HG03442 (cell line): ENCODE measurements around the gene POLR3A.

Experiments
- ATAC-seq: cut with Tn5 transposase; IDR thresholded peaks from one replicate; pipeline ENCODE4 v1.9.1; 2021; ENCODE audit warnings: mild to moderate bottlenecking, moderate library complexity; ENCODE audit not compliant: unreplicated experiment

POLR3A gene

DNA sequence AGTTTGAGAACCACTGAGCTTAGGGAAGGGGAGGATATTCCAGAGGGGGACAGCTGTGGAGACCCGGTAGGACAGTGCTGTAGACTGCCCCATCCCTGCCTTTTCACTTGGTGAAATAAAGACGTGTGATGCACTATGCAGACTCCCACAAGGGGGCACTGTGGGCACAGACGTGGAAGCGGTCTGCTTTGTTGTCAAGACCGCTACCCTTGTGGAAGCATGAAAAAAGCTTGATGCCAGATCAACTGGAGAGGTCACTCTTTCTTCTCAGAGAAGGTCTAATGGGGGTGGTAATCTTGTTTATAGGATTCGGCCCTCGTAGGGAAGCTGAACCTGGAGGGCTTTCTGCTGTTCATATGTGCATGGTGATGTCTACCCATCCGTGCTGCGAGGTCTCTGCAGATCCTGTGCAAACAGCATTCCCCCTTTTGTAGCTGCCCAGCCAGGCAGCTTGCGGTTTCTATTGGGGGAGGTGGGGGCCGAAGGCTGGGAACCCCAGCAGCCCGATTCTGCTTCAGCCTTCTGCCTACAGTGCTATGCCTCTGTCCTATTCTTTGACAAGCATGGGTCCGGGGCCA, 18.1 kb upstream of the POLR3A start:
- ATAC-seq = no peak

DNA sequence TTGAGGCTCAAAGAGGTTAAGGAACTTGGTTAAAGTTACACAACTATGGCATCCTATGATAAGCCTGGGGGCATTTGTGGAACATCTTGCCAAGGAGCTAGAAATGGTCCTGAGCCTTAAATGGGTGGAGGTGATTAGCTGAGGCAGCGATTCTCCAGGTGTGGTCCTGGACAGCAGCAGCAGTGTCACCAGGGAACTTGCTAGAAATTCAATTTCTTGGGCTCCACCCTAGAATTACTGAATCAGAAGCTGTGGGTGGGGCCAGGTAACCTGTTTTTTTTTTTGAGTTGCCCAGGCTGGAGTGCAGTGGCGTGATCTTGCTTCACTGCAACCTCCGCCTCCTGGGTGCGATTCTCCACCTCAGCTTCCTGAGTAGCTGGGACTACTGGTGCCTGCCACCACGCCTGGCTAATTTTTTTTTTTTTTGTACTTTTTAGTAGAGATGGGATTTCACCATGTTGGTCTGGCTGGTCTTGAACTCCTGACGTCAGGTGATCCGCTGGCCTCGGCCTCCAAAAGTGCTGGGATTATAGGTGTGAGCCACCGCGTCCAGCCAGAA, 17.5 kb upstream of the POLR3A start:
- ATAC-seq = no peak

DNA sequence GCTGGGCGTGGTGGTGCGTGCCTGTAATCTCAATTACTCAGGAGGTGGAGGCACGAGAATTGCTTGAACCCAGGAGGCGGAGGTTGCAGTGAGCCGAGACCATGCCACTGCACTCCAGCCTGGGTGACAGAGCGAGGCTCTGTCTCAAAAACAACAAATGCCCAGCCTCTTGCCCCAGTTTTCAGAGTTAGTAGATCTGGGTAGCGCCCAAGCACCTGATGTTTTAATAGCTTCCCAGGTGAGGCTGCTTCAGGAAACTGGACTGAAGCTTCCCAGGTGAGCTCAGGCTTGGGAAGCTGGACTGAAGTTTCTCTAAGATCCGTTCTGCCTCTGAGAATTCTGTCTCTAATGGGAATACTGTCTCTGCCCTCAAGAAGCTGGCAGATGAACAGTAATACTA, 16.5 kb upstream of the POLR3A start:
- no peak for ATAC-seq

DNA sequence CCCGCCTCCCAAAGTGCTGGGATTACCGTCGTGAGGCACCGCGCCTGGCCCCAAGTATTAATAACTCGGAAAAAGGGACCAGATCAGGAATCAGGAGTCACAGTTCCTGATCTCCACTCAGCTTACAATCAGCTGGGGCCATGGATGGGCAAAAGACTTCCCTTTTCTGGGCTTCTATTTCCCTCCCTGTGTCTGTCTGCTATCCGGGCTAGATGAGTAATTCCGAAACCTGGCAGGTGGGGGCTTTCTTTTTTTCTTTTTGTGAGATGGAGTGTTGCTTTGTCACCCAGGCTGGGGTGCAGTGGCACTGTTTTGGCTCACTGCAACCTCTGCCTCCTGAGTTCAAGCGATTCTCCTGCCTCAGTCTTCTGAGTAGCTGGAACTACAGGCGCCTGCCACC, 15.9 kb upstream of the POLR3A start:
- ATAC-seq = peak; percentile 69

DNA sequence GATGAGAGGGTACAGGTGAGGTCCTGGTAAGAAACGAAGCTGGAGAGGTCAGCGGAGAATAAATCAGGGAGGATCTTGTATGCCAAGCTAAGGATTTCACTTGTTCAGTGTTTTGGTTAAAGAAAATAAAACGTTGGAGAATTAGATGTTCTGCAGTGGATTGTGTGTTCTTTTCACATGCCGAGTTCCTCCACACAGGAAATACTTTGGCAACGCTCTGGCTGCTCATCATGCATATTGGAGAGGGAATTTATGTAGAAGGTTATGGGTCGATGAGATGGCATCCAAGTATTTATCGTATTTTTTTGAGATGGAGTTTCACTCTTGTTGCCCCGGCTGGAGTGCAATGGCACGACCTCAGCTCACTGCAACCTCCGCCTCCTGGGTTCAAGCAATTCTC, 15.4 kb upstream of the POLR3A start:
- ATAC-seq = no peak

DNA sequence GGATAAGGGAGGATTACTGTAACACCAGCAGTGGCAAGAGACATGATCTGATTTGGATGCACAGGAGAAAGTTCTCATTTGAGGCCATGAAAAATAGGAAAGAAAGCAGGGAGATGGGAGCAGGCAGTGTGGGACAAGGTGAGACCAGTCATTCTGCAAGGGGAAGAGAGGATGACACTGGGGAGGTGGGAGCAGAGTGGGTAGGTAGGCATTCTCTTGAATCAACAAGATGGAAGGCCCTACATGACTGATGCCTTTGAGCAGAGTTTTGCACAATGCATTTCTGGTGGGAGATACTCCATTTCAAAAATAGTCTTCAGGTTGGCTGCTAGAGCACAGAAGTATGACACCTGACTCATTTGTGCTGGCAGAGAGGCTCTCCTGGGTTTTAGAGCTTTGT, 14.9 kb upstream of the POLR3A start:
- no peak for ATAC-seq

DNA sequence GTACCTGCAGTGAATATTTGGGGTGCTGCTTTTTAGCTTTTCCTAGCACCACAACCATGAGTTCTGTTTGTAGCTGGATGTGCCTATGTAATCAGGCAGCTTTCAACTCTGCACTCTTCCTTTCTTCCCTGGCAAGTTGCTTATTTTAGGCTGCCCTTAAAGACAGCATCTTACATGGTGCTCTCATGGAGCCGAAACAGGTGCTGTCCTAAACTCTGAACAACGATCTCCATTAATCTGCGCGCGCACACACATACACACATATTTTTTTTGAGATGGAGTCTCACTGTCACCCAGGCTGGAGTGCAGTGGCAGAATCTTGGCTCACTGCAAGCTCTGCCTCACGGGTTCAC, 13.4 kb upstream of the POLR3A start:
- ATAC-seq = no peak

GRCh38 chr10:78042058-78042751, 12.9 kb upstream of the POLR3A start:
- ATAC-seq = no peak

DNA sequence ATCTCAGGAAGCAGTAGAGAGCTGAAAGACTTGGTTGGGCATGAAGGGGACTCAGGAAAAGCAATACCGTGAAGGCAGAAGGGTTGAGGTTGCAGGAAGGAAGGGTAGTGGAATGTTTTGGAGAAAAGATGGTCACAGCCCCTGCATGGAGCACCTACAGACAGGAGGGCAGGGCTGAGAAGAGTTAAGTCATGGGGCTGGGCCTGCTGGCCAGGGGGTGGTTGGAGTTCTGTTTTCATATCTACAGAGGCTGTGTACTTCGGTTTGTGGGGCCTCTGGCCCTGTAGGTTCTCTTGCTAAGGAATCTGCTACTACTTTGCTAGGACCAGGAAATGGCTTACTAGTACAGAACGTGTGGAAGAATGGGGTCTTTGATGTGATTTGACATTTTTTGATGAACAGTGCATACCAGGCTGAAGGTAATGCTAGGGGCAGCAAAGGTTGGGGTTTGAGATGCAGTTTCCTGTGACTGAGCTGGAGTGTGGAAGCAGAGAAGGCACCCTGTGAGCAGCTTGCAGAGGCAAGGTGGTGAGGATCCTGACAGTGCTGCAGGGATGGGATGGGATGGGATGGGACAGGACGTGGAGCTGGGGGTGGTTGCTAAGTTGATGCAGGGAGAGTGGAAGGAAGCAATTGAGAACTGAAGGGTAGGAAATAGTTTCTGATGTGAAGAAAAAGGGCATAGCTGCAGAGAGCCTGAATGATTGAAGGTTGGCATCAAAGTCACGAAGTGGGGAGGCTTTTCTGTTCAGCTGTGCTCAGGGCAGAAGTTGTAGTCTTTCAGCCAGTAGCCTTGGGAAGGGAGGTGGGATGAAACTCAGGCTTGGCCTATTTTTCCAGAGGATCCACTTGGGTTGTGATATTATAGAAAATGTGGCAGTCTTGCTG, 12.1 kb upstream of the POLR3A start:
- no peak for ATAC-seq

DNA sequence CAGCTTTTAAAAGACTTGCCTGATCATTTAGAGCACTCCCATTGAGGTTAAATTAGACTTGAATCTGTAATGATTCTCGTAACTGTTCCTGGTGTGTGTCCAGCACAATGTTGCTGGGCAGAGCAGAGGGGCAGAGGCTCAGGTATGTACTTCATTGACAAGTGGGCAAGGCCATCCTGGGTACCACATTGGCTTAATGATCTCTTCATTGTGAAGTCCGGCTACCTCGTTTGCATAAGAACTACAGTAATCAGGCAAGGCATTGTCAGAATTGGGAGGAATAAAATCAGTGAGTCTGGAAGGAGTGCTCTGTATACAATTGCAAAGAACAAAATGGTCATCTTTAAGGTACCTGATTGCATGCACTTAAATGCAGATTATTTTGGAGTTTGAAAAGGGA, 10.4 kb upstream of the POLR3A start:
- no peak for ATAC-seq

- no peak for ATAC-seq
Measured at GRCh38 chr10:78038791-78039547, 9.7 kb upstream of the POLR3A start.

DNA sequence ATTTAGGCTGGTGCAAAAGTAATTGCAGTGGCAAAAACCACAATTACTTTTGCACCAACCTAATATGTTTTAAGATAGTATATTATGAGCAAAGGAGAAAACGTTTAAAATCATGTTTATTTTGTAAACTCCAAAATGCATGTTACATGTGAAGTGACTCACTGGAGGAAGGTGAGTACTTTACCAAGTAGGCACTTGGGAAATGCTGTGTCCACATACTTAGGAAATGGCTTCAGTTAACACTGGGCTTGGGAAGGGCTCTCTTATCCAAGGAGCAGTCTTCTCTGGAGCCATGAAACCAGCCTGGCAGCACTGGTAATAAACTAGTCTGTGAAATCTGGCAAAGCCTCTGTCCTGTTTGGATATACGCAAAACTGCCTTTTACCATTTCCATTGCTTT, 8.8 kb upstream of the POLR3A start:
- ATAC-seq = no peak

- no peak for ATAC-seq
Measured at GRCh38 chr10:78035933-78036583, 6.7 kb upstream of the POLR3A start.

GRCh38 chr10:78035437-78035836, 6.1 kb upstream of the POLR3A start:
- ATAC-seq = no peak

- ATAC-seq = no peak
Measured at GRCh38 chr10:78035025-78035424, 5.7 kb upstream of the POLR3A start.

- ATAC-seq = peak; percentile 84
Measured at GRCh38 chr10:78033637-78034470, 4.5 kb upstream of the POLR3A start, which contains the start of gene RPS24. Gene RPS24, plus strand, starts transcription at chr10:78033863. Its CDS starts 39 bp downstream, at chr10:78033902.

DNA sequence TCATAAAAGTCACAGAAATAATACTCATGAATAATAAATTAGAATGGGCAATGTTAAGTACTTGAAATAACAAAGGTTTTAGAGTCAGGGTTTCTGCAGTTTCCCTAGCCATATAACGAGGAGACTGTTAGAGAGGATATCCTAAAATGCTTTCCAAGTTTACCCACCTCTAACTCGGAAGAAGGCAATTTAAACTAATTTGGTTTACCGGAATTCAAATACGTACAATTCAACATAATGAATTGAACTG, 4.0 kb upstream of the POLR3A start:
- no peak for ATAC-seq

GRCh38 chr10:78028438-78029268, 662 bp downstream of the POLR3A start:
- no peak for ATAC-seq
